SJSA1 (cell line): ENCODE results near the gene SDK2. TPM values are rescaled to one million over a fixed set of nuclear protein-coding genes. Genes with fewer than 3 reads are reported as not detected.

Experiments
- DNase-seq, 2 experiments: peaks; one replicate each; pipeline ENCODE4 v3.0.0-alpha.2; 2015 to 2020; ENCODE audit warnings: low spot score in 2 of 2, low read depth in 1 of 2
- H3K27ac ChIP-seq: fragments of 250-450 bp; sonication (Bioruptor Pico); 2 replicates; pipeline ENCODE4 v1.5.1; 2020; ENCODE audit warnings: mild to moderate bottlenecking, moderate library complexity
- H3K27me3 ChIP-seq: fragments of 250-450 bp; sonication (Bioruptor Pico); replicated peaks from 2 replicates; pipeline ENCODE4 v1.5.1; 2020; ENCODE audit warnings: mild to moderate bottlenecking, moderate library complexity
- H3K36me3 ChIP-seq: fragments of 250-450 bp; sonication (Bioruptor Pico); 2 replicates; pipeline ENCODE4 v1.5.1; 2020; ENCODE audit warnings: mild to moderate bottlenecking
- H3K4me1 ChIP-seq: fragments of 250-450 bp; sonication (Bioruptor Pico); replicated peaks from 2 replicates; pipeline ENCODE4 v1.6.1; 2021; ENCODE audit warnings: mild to moderate bottlenecking
- H3K4me3 ChIP-seq: fragments of 250-450 bp; sonication (Bioruptor Pico); 2 replicates; pipeline ENCODE4 v1.5.1; 2020; ENCODE audit warnings: mild to moderate bottlenecking
- H3K9me3 ChIP-seq: fragments of 250-450 bp; sonication (Bioruptor Pico); replicated peaks from 2 replicates; pipeline ENCODE4 v1.5.1; 2020; ENCODE audit warnings: mild to moderate bottlenecking
- total RNA-seq: library from RNA; depleted of rRNA; stranded (reverse); fragments of >200 nt; shearing (Covaris generic); gene quantifications from 2 replicates; pipeline ENCODE4 v1.2.3, GENCODE V29; 2014

Gene SDK2
- total RNA-seq, 1 experiment from 2014 or later, result 0.05 TPM

- Histone ChIP-seq H3K27me3 (peaks cover 60% of the 10 kb centered on the region), H3K9me3 (no peaks in the 10 kb centered on the region), H3K4me3 (no peak overlapping the region), H3K36me3 (no peaks in the 10 kb centered on the region), H3K4me1 (0 out of 2 replicates have a peak, but pooled peaks cover under 1% of the 10 kb centered on the region), H3K27ac (no peak overlapping the region)
- DNase-seq, result no peak
Observed at GRCh38 chr17:73637866-73638265, 6.4 kb downstream of the SDK2 start.

- H3K27ac ChIP-seq, result no peak overlapping the region
- H3K4me1 ChIP-seq, result no peaks in the 10 kb centered on the region
- no peak overlapping the region for H3K4me3 ChIP-seq
- H3K36me3 ChIP-seq, result no peaks in the 10 kb centered on the region
- DNase-seq, result no peak
- no peaks in the 10 kb centered on the region for H3K9me3 ChIP-seq
- peaks cover 58% of the 10 kb centered on the region for H3K27me3 ChIP-seq
Observed at GRCh38 chr17:73635101-73635817, 9.0 kb downstream of the SDK2 start.

DNA sequence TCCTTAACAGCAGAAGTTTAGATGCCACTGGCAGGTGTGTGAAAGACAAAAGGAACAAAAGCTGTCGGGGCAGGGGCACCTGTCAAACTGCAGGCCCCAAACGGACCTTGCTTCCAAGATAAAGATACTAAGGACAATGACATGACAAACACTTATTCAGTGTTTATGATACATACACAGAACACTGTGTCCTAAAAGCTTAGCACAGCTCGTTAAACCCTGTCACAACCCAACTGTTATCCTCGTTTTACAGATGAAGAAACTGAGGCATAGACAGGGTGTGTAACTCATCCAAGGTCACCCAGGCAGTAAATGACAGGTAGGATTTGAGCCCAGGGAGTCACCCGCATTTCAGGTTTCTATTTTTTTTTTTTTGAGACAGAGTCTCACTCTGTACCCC is 9.6 kb downstream of the SDK2 start:
- Histone ChIP-seq H3K36me3 (no peaks in the 10 kb centered on the region), H3K27me3 (peaks cover 58% of the 10 kb centered on the region), H3K27ac (no peak overlapping the region), H3K4me1 (no peaks in the 10 kb centered on the region), H3K4me3 (no peak overlapping the region), H3K9me3 (no peaks in the 10 kb centered on the region)
- no peak for DNase-seq

- peaks cover 54% of the 10 kb centered on the region for H3K27me3 ChIP-seq
- H3K27ac ChIP-seq, result no peak overlapping the region
- no peak overlapping the region for H3K4me3 ChIP-seq
- H3K4me1 ChIP-seq, result no peaks in the 10 kb centered on the region
- H3K36me3 ChIP-seq, result no peaks in the 10 kb centered on the region
- DNase-seq, result no peak
- H3K9me3 ChIP-seq, result no peaks in the 10 kb centered on the region
Observed at GRCh38 chr17:73633736-73634135, 10.5 kb downstream of the SDK2 start.

GRCh38 chr17:73632513-73632912 is 11.7 kb downstream of the SDK2 start:
- H3K4me1 ChIP-seq, result no peaks in the 10 kb centered on the region
- H3K4me3 ChIP-seq, result no peak overlapping the region
- DNase-seq, result no peak
- H3K27ac ChIP-seq, result no peak overlapping the region
- no peaks in the 10 kb centered on the region for H3K9me3 ChIP-seq
- no peaks in the 10 kb centered on the region for H3K36me3 ChIP-seq
- H3K27me3 ChIP-seq, result peaks cover 58% of the 10 kb centered on the region

DNA sequence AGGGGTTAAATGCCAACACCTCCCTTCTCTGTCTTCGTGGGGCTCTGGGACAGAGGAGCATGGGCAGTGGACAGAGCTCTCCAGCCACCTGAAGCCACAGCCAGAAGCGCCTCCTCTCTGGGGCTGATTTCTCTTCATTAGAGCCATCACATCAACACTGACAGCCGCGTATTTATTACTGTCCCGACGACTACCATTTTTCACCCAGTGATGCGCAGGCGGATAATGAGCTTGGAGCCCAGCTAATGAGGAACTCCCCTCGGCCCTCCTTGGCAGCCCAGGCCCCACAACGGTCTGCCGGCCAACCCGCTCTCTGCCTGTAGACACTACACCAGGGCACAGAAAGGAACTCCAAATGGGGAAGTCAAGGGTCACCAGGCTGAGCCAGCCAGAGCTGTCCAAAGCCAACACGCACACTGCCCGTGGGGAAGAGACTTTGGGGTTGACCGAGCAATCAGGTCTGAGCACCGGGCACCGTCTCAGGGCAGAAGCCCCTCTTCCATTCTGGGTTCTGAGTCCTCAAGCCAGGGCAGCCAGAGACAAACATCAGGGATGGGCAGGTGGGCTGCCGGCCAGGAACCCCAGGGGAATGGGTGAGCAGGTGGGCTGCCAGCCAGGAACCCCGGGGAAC is 13.2 kb downstream of the SDK2 start:
- Histone ChIP-seq H3K4me3 (no peak overlapping the region), H3K27me3 (peaks cover 57% of the 10 kb centered on the region), H3K4me1 (no peaks in the 10 kb centered on the region), H3K36me3 (no peaks in the 10 kb centered on the region), H3K27ac (no peak overlapping the region), H3K9me3 (no peaks in the 10 kb centered on the region)
- DNase-seq, result no peak

DNA sequence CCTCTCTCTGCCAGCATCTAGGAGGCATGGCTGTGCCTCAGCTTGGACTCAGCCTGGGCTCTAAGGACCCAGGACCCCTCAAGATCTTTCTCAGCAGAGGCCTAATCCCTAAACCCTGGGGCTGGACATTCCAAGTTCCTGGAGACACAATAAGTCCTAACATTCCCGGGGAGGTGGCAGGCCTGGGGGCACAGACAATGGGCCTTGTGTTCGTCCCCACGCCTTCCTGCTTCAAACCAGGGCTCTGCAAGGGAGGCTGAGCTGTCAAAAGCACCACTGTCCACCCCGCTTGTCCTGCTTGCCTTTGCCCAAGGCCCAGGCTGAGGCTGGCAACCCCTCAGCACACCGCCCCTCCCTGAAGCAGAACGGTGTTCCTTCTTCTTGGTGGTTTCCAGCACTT is 13.7 kb downstream of the SDK2 start:
- Histone ChIP-seq H3K36me3 (no peaks in the 10 kb centered on the region), H3K9me3 (no peaks in the 10 kb centered on the region), H3K4me1 (no peaks in the 10 kb centered on the region), H3K27ac (no peak overlapping the region), H3K27me3 (peaks cover 57% of the 10 kb centered on the region), H3K4me3 (no peak overlapping the region)
- no peak for DNase-seq

DNA sequence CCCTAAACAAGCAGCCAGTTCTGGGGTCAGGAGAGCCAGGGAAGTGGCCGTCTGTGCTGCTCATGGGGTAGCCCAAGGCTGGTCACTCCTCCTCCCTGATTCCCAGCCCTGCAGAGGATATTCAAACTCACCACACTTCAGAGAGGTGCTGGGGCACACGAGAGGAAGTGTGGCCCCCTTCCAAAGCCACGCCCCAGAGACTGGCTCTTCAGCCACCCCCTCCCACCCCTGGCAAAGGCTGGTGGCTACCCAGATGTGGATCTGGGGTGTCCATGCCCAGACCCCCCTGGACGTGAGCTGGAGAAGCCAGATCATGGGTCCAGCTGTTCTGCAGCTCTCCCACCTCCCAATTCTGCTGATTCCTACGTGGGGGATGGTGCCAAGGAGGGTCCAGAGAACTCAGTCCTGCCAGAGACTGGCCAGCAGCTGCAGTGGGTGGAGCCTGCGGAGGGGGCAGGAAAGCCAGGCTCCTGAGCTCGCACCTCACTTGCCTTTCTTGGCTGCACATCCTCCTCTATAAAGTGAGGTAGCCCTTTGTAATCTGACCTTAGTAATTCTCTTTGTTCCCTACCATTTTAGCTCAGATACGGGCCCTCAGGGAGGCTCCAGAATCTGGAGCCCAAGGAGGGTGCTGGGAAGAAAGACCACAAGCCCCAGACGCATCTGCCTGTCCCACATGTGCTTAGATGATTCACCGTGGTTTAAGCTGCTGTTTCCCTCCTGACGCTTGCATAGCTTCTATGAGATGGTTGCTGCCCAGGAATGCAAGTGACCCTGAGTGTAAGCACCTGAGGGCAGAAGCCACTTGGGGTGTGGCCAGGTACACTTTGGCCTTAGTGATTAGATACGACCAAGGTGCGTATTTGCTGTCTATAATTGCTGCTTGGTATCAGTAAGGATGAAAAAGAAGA is 15.3 kb downstream of the SDK2 start:
- no peak for DNase-seq
- H3K27ac ChIP-seq, result no peak overlapping the region
- H3K27me3 ChIP-seq, result peaks cover 54% of the 10 kb centered on the region
- no peaks in the 10 kb centered on the region for H3K4me1 ChIP-seq
- H3K9me3 ChIP-seq, result no peaks in the 10 kb centered on the region
- no peaks in the 10 kb centered on the region for H3K36me3 ChIP-seq
- H3K4me3 ChIP-seq, result no peak overlapping the region

GRCh38 chr17:73625991-73626673 is 18.1 kb downstream of the SDK2 start:
- H3K27me3 ChIP-seq, result peaks cover 29% of the 10 kb centered on the region
- no peak overlapping the region for H3K27ac ChIP-seq
- no peaks in the 10 kb centered on the region for H3K36me3 ChIP-seq
- no peaks in the 10 kb centered on the region for H3K9me3 ChIP-seq
- no peak for DNase-seq
- H3K4me1 ChIP-seq, result no peaks in the 10 kb centered on the region
- no peak overlapping the region for H3K4me3 ChIP-seq

DNA sequence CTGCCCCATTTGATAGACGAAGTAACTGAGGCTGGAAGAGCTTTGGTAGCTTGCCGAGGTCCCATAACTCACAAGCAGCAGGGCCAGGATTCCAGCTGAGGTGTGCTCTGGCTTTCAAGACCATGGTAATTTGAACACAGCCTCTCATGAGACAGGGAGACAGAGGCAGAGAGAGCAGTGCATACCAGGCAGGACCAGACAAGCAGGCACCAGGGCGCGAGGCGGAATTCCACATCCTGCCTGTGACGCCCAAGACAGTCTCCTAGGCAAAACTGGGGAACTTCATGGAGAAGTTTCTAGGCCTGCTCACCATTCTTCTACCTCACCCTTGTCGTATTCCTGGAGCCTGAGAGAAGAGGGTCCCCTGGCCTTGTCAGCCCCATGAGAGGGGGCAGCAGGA is 19.2 kb downstream of the SDK2 start:
- Histone ChIP-seq H3K36me3 (no peaks in the 10 kb centered on the region), H3K4me3 (no peak overlapping the region), H3K27ac (no peak overlapping the region), H3K9me3 (no peaks in the 10 kb centered on the region), H3K27me3 (peaks cover 31% of the 10 kb centered on the region), H3K4me1 (no peaks in the 10 kb centered on the region)
- DNase-seq, result no peak

DNA sequence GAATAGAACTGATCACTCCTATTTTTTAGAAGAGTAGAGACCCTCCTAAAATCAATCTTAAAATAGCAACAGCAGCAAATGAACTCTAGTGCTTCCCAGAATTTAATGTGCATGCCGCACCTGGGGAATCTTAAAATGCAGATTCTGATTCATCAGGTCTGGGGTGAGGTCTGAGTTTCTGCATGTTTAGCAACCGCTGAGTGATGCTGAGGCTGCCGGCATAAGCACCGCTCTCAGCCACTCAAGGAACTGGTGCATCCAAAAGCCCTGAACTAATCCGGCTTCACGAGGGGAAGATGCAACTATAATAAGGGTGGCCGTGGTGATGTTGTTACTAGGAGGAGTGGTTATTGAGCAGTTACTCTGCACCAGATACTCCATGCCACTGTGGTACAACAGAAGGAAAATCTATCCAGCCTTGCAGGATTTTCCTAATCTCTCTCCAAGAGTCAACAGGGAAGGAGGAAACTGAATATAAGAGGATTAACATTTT is 19.7 kb downstream of the SDK2 start:
- no peaks in the 10 kb centered on the region for H3K9me3 ChIP-seq
- no peak overlapping the region for H3K27ac ChIP-seq
- H3K4me1 ChIP-seq, result no peaks in the 10 kb centered on the region
- no peaks in the 10 kb centered on the region for H3K36me3 ChIP-seq
- H3K27me3 ChIP-seq, result peaks cover 28% of the 10 kb centered on the region
- H3K4me3 ChIP-seq, result no peak overlapping the region
- DNase-seq, result no peak

DNA sequence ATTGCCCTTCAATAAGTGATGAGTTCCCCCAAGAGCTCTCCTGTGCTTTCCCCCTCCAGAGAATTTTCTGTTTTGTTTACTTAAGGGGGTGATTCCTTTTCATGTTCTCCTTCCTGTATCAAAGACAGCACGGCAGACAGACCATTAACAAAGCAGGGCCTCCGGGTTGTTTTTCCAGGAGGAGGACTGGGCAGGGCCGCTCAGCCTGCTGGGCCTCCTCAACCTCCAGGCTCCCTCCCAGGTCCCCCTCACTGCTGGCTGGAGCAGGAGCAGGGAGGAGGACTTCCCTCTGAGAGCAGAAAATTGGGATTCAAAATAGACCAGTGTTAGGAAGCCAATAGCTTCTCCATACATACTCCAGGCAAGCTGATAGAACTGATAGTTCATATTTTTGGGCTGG is 20.4 kb downstream of the SDK2 start:
- Histone ChIP-seq H3K9me3 (no peaks in the 10 kb centered on the region), H3K36me3 (no peaks in the 10 kb centered on the region), H3K27me3 (peaks cover 29% of the 10 kb centered on the region), H3K4me1 (no peaks in the 10 kb centered on the region), H3K4me3 (no peak overlapping the region), H3K27ac (no peak overlapping the region)
- DNase-seq, result no peak

GRCh38 chr17:73623247-73623646 is 21.0 kb downstream of the SDK2 start:
- Histone ChIP-seq H3K4me3 (no peak overlapping the region), H3K4me1 (no peaks in the 10 kb centered on the region), H3K9me3 (no peaks in the 10 kb centered on the region), H3K27me3 (peaks cover 30% of the 10 kb centered on the region), H3K36me3 (no peaks in the 10 kb centered on the region), H3K27ac (no peak overlapping the region)
- DNase-seq, result no peak
